A673 (cell line): ENCODE measurements around the gene IQCK.

Experiments
- EZH2 ChIP-seq: fragments of 200-600 bp; sonication (generic); IDR thresholded peaks from 2 replicates; pipeline ENCODE4 v1.6.1; 2017; ENCODE audit warnings: borderline replicate concordance, low read depth, mild to moderate bottlenecking, mixed read lengths, antibody characterized with exemption, low read length; ENCODE audit not compliant: poor library complexity, severe bottlenecking
- TF ChIP-seq, protein P1 (sequence below): fragments of 300-800, 200-600 bp; sonication (generic); conservative IDR thresholded peaks from 2 replicates; pipeline ENCODE4 v1.5.1; 2017; ENCODE audit warnings: low read depth, mild to moderate bottlenecking, antibody characterized with exemption, low read length, moderate library complexity, mixed read lengths

DNA sequence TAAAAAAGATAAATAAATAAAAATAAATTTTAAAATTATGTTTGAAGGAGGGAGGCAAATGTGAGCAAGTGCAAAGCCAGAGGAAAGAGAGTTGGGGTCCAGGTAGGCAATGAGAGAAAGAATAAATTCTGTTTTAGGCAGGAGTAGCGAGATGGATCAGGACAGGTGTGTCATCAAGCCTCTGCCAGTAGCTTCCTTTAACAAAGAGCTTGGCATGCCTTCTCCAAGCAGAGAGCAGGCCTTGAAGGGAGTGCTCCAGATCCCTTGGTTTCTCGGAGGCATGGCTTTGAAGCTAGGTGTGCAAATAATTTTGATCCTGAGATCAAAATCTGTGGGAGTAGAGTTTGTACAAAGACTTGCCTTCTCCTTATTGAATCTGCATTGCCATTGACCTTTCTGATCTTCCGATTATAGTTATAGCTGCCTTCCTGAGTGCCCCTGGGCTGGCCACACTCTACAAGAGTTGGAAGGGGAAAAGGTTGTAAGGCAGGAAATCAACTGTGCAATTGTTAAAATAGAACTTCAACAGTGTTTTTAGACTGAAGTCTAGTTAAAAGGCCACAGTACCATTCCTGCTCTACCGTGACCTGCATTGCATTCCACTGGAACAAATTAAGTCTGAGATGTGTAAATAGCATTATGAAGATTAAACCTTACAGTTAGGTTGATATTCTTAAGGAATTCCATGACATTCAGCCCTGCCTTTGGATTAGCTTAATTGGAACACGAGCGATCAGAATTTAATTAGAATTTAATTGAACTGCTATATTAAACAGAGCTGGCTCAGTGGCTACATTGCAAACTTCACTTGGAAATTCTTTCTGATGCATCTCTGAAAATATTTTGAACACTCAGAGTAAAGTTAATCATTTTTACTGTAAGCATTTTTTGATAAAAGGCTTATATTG, 33.7 kb downstream of the IQCK start:
- TF ChIP-seq, protein P1, sequence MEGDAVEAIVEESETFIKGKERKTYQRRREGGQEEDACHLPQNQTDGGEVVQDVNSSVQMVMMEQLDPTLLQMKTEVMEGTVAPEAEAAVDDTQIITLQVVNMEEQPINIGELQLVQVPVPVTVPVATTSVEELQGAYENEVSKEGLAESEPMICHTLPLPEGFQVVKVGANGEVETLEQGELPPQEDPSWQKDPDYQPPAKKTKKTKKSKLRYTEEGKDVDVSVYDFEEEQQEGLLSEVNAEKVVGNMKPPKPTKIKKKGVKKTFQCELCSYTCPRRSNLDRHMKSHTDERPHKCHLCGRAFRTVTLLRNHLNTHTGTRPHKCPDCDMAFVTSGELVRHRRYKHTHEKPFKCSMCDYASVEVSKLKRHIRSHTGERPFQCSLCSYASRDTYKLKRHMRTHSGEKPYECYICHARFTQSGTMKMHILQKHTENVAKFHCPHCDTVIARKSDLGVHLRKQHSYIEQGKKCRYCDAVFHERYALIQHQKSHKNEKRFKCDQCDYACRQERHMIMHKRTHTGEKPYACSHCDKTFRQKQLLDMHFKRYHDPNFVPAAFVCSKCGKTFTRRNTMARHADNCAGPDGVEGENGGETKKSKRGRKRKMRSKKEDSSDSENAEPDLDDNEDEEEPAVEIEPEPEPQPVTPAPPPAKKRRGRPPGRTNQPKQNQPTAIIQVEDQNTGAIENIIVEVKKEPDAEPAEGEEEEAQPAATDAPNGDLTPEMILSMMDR, result no peak
- TF ChIP-seq EZH2, result no peak
